Gastrocnemius medialis (tissue), 4 donors: ENCODE results near the gene MRPL2.

Experiments used
- POLR2A ChIP-seq, 2 donors: fragments of 450-650 bp; IDR thresholded peaks; one replicate each; pipeline ENCODE4 v1.6.1; 2017; ENCODE audit warnings: antibody characterized with exemption in 2 of 2, mild to moderate bottlenecking in 2 of 2, moderate library complexity in 2 of 2
- TF ChIP-seq, protein P1 (sequence below), 5 experiments: fragments of 450-650 bp in 3 of 5; fragments of 200-600 bp in 2 of 5; sonication (generic) in 2 of 5; IDR thresholded peaks in 4 of 5; conservative IDR thresholded peaks in 1 of 5; 1 replicate in 4 of 5; 2 replicates in 1 of 5; pipeline ENCODE4 v1.5.1; 2016 to 2019; ENCODE audit warnings: antibody characterized with exemption in 5 of 5, mild to moderate bottlenecking in 3 of 5, moderate library complexity in 3 of 5

DNA sequence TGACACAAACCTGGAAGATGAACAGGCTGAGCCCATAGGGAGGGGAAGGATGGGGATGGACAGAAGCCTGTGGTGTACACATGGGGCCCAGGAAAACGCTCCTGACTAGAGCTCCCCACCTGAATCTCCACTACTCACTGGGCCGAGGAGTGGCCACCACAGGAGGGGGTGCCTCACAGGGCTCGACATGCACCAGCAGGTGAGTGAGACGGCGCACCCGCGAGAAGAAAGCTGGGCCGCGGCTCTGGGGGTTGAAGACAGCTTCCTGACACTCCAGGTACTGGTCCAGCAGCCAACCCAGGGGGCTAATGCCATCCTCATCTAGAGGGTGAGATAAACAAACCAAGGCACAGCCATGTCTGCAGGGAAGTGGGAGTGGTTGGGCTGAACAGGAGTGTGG, 15.9 kb downstream of the MRPL2 start:
- TF ChIP-seq, protein P1, sequence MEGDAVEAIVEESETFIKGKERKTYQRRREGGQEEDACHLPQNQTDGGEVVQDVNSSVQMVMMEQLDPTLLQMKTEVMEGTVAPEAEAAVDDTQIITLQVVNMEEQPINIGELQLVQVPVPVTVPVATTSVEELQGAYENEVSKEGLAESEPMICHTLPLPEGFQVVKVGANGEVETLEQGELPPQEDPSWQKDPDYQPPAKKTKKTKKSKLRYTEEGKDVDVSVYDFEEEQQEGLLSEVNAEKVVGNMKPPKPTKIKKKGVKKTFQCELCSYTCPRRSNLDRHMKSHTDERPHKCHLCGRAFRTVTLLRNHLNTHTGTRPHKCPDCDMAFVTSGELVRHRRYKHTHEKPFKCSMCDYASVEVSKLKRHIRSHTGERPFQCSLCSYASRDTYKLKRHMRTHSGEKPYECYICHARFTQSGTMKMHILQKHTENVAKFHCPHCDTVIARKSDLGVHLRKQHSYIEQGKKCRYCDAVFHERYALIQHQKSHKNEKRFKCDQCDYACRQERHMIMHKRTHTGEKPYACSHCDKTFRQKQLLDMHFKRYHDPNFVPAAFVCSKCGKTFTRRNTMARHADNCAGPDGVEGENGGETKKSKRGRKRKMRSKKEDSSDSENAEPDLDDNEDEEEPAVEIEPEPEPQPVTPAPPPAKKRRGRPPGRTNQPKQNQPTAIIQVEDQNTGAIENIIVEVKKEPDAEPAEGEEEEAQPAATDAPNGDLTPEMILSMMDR (IDR thresholded peaks at IDR 0.05 in 4 of 5, conservative IDR thresholded peaks at IDR 0.05 in 1 of 5) = no peak
- no peak for TF ChIP-seq POLR2A (IDR thresholded peaks at IDR 0.05)
